ENCODE data around the gene RXFP4. TPM values are rescaled to one million over a fixed set of nuclear protein-coding genes. Genes with fewer than 3 reads are reported as not detected.

RXFP4 gene
- total RNA-seq, 1 experiment from 2014 or later: not detected

DNA sequence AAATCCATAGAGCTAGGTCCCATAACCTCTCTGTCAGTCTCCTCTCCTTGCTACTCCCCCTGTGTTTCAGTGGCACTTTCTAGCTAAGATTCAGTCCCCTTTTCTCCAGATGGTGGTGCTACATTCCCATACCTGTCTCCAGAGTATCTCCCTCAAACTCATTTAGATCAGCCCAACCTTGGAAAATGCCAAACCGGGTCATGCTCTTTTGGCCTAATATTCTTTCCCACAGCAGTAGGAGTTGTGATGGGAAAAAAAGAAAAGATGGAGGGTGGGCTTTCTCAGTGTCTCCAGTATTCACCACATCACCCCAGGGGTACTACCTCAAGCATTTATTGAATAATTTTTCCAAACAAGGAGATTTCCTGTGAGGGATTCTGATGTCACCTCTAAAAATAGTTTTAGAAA lies 3.2 kb upstream of the RXFP4 start:
- peaks cover 4% of the 10 kb centered on the region for H3K36me3 Mint-ChIP-seq
- no peaks in the 10 kb centered on the region for H3K27me3 Mint-ChIP-seq (ENCODE audit: low read depth)
- ATAC-seq (peak; percentile 52), DNase-seq (ENCODE audit: low spot score) (no peak)
- H3K4me1 Mint-ChIP-seq: peaks cover 21% of the 10 kb centered on the region
- ChIA-PET CTCF (interaction anchor here (0.6 to 6.1 kb wide), 37 partner anchors 8 to 345 kb away, joined by 3 to 85 read pairs (median 4); partner anchors contain the start of genes ARHGEF2, RAB25, SMG5 and SSR2), POLR2A (interaction anchor here (0.9 to 1.1 kb wide), 2 partner anchors 41 to 46 kb away, joined by 3 to 4 read pairs; partner anchors contain the start of gene ARHGEF2)
- TF ChIP-seq ELF4 (CRISPR knock-in tag; IDR thresholded peaks at IDR 0.05; ENCODE audit: low read depth) (no peak), ZNF121 (CRISPR knock-in tag; IDR thresholded peaks at IDR 0.05) (peak; percentile 56; the same call in 1 of the 2 replicates)
- no peaks in the 10 kb centered on the region for H3K9me3 Mint-ChIP-seq
- peak overlapping the region; percentile 9; the same call in 1 of the 2 replicates for H3K27ac Mint-ChIP-seq
- no peak overlapping the region for H3K4me3 Mint-ChIP-seq

DNA sequence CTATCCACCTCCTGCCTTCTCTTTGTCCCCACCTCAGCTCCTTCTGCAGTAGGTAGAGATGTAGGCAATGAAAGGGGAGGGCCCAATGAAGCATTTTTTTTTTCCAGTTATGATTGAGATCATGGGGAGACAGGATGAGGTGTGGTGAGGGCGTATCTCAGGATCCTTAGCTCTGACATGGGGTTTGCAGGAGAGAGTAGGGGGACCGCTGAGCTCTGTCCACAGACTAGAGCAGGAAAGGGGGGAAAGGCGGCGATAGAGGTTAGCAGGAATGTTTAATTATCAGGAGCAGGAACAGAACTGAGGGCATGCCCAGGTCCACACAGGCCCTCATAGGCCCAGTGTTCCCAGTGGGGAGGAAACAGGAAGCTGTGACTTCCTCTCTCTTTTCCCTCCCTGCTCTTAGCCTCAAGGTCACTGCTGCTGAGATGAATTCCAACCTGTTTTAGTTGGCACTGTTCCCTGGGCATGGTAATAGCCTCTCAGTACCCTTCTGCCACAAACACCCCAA lies 901 bp upstream of the RXFP4 start:
- ChIA-PET CTCF (interaction anchor here (0.9 to 6.1 kb wide), 8 partner anchors 27 to 445 kb away, joined by 3 to 85 read pairs (median 6); partner anchors contain the start of gene ARHGEF2), POLR2A (interaction anchor here (0.5 to 0.9 kb wide), 3 partner anchors 14 to 142 kb away, joined by 3 to 4 read pairs (median 3); partner anchors contain the start of gene MEX3A)
- no peaks in the 10 kb centered on the region for H3K27me3 Mint-ChIP-seq (ENCODE audit: low read depth)
- no peak for DNase-seq (ENCODE audit: low spot score)
- peak overlapping the region; percentile 18; the same call in 1 of the 2 replicates for H3K27ac Mint-ChIP-seq
- no peaks in the 10 kb centered on the region for H3K9me3 Mint-ChIP-seq
- ATAC-seq: peak; percentile 10; the same call in 1 of the 2 replicates
- H3K4me3 Mint-ChIP-seq: no peak overlapping the region
- H3K36me3 Mint-ChIP-seq: no peaks in the 10 kb centered on the region
- H3K4me1 Mint-ChIP-seq: peaks cover 25% of the 10 kb centered on the region
- TF ChIP-seq, protein P1, sequence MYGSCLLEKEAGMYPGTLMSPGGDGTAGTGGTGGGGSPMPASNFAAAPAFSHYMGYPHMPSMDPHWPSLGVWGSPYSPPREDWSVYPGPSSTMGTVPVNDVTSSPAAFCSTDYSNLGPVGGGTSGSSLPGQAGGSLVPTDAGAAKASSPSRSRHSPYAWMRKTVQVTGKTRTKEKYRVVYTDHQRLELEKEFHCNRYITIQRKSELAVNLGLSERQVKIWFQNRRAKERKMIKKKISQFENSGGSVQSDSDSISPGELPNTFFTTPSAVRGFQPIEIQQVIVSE (CRISPR knock-in tag; IDR thresholded peaks at IDR 0.05; ENCODE audit: borderline replicate concordance): no peak
- TF ChIP-seq, protein P2, sequence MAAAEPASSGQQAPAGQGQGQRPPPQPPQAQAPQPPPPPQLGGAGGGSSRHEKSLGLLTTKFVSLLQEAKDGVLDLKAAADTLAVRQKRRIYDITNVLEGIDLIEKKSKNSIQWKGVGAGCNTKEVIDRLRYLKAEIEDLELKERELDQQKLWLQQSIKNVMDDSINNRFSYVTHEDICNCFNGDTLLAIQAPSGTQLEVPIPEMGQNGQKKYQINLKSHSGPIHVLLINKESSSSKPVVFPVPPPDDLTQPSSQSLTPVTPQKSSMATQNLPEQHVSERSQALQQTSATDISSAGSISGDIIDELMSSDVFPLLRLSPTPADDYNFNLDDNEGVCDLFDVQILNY (CRISPR knock-in tag; IDR thresholded peaks at IDR 0.05): no peak
- no peak for TF ChIP-seq HMGA2 (CRISPR knock-in tag; IDR thresholded peaks at IDR 0.05)
- TF ChIP-seq RELA (CRISPR knock-in tag; IDR thresholded peaks at IDR 0.05; ENCODE audit: borderline replicate concordance): no peak
- no peak for TF ChIP-seq NR2C2 (CRISPR knock-in tag; IDR thresholded peaks at IDR 0.05)
- no peak for TF ChIP-seq GRHL2 (CRISPR knock-in tag; IDR thresholded peaks at IDR 0.05; ENCODE audit: insufficient replicate concordance, severe bottlenecking)
- no peak for TF ChIP-seq NR3C1 (CRISPR knock-in tag; conservative IDR thresholded peaks at IDR 0.05; ENCODE audit: low read depth)
- TF ChIP-seq, protein P3, sequence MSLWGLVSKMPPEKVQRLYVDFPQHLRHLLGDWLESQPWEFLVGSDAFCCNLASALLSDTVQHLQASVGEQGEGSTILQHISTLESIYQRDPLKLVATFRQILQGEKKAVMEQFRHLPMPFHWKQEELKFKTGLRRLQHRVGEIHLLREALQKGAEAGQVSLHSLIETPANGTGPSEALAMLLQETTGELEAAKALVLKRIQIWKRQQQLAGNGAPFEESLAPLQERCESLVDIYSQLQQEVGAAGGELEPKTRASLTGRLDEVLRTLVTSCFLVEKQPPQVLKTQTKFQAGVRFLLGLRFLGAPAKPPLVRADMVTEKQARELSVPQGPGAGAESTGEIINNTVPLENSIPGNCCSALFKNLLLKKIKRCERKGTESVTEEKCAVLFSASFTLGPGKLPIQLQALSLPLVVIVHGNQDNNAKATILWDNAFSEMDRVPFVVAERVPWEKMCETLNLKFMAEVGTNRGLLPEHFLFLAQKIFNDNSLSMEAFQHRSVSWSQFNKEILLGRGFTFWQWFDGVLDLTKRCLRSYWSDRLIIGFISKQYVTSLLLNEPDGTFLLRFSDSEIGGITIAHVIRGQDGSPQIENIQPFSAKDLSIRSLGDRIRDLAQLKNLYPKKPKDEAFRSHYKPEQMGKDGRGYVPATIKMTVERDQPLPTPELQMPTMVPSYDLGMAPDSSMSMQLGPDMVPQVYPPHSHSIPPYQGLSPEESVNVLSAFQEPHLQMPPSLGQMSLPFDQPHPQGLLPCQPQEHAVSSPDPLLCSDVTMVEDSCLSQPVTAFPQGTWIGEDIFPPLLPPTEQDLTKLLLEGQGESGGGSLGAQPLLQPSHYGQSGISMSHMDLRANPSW (CRISPR knock-in tag; conservative IDR thresholded peaks at IDR 0.05; ENCODE audit: low read depth): no peak
- TF ChIP-seq GTF2I (CRISPR knock-in tag; conservative IDR thresholded peaks at IDR 0.05): no peak
- TF ChIP-seq, protein P4, sequence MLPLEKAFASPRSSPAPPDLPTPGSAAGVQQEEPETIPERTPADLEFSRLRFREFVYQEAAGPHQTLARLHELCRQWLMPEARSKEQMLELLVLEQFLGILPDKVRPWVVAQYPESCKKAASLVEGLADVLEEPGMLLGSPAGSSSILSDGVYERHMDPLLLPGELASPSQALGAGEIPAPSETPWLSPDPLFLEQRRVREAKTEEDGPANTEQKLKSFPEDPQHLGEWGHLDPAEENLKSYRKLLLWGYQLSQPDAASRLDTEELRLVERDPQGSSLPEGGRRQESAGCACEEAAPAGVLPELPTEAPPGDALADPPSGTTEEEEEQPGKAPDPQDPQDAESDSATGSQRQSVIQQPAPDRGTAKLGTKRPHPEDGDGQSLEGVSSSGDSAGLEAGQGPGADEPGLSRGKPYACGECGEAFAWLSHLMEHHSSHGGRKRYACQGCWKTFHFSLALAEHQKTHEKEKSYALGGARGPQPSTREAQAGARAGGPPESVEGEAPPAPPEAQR (CRISPR knock-in tag; IDR thresholded peaks at IDR 0.05): no peak
- TF ChIP-seq, protein P5, sequence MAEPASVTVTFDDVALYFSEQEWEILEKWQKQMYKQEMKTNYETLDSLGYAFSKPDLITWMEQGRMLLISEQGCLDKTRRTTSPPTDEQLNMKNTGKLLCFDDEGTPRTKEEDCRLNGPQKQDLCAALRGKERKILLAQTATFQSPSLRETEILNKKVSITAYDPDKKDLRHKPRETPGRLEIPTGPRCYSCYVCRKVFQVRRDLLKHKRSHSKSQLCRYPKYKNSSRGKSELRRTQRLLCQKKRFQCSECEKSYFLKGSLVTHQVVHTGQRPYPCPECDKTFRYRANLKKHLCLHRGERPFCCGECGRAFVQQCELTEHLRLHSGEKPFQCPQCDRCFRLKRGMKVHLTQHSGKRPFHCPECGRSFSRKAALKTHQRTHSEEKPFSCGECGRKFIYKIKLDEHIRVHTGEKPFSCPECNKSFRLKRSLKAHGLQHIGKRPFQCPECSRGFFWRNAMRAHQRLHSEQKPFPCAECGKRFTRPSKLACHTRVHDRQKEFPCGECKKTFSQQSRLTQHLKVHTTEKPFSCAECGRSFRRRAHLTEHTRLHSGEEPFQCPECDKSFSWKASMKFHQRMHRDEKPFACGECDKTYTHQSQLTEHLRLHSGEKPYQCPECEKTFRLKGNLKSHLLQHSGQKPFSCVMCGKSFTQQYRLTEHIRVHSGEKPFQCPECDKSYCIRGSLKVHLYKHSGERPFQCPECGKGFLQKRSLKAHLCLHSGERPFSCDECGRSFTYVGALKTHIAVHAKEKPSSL (CRISPR knock-in tag; conservative IDR thresholded peaks at IDR 0.05): no peak

All from WTC11 (cell line).